Caco-2 (cell line): Measurements from ENCODE around the gene XIRP2. TPM values are rescaled to one million over a fixed set of nuclear protein-coding genes. Genes with fewer than 3 reads are reported as not detected.

Experiments
- BruUV-seq: library from RNA; stranded (reverse); fragments of 400-500 nt; replicated peaks from 2 replicates; lab custom pipeline; 2021; lab: Mats Ljungman, UMichigan
- CTCF ChIA-PET: fragments of 300-600 bp; sonication (Branson Sonifier 250); formaldehyde crosslinking; loops from one replicate; lab custom pipeline; 2022; ENCODE audit warnings: antibody characterized with exemption; lab: Charles Lee
- POLR2A ChIA-PET: fragments of 300-600 bp; sonication (Branson Sonifier 250); formaldehyde crosslinking; loops from one replicate; lab custom pipeline; 2022; ENCODE audit warnings: antibody characterized with exemption; lab: Charles Lee
- DNase-seq, 2 experiments: peaks; one replicate each; pipeline versions ENCODE4 v3.0.0 to v3.0.0-alpha.2; 2020 to 2022
- H3K27me3 ChIP-seq: replicated peaks from 2 replicates; pipeline ENCODE4 v1.6.0; 2011; ENCODE audit warnings: low read length; ENCODE audit not compliant: control insufficient read depth, insufficient read depth
- H3K36me3 ChIP-seq: 2 replicates; pipeline ENCODE4 v1.5.1; 2011; ENCODE audit warnings: low read length; ENCODE audit not compliant: control insufficient read depth, insufficient read depth
- H3K4me1 ChIP-seq: fragments of 250-450 bp; sonication (Bioruptor Pico); 2 replicates; pipeline ENCODE4 v1.5.1; 2020; ENCODE audit warnings: mild to moderate bottlenecking
- H3K4me3 ChIP-seq: 2 replicates; pipeline ENCODE4 v1.5.1; 2011; ENCODE audit warnings: low read depth, mild to moderate bottlenecking, control low read depth, low read length
- H3K9me3 ChIP-seq: fragments of 250-450 bp; sonication (Bioruptor Pico); 2 replicates; pipeline ENCODE4 v1.5.1; 2020; ENCODE audit warnings: mild to moderate bottlenecking, moderate library complexity
- H3K27ac Mint-ChIP-seq: one replicate; pipeline ENCODE4 v1.8.0; 2022; ENCODE audit warnings: mixed read lengths; ENCODE audit not compliant: unreplicated experiment
- H3K27me3 Mint-ChIP-seq: one replicate; pipeline ENCODE4 v1.8.0; 2022; ENCODE audit warnings: mixed read lengths; ENCODE audit not compliant: insufficient read depth, unreplicated experiment
- H3K36me3 Mint-ChIP-seq: one replicate; pipeline ENCODE4 v1.8.0; 2022; ENCODE audit warnings: mild to moderate bottlenecking, mixed read lengths; ENCODE audit not compliant: insufficient read depth, unreplicated experiment
- H3K4me1 Mint-ChIP-seq: one replicate; pipeline ENCODE4 v1.8.0; 2022; ENCODE audit warnings: low read depth, mixed read lengths; ENCODE audit not compliant: unreplicated experiment
- H3K4me3 Mint-ChIP-seq: one replicate; pipeline ENCODE4 v1.8.0; 2022; ENCODE audit warnings: mild to moderate bottlenecking, moderate library complexity, mixed read lengths; ENCODE audit not compliant: unreplicated experiment
- H3K9me3 Mint-ChIP-seq: one replicate; pipeline ENCODE4 v1.8.0; 2022; ENCODE audit warnings: mixed read lengths; ENCODE audit not compliant: unreplicated experiment
- intact Hi-C: fragments of 100-400 bp; cut with micrococcal nuclease; formaldehyde crosslinking; loops from one replicate; pipeline ENCODE4 v1.10.0; 2022; ENCODE audit not compliant: unreplicated experiment
- total RNA-seq: library from RNA; stranded (reverse); gene quantifications from 2 replicates; pipeline ENCODE4 v1.2.3, GENCODE V29; 2022
- TF ChIP-seq, protein P1 (sequence below), 2 experiments: fragments of 200-600 bp in 1 of 2; IDR thresholded peaks; 1 replicate in 1 of 2; 2 replicates in 1 of 2; pipeline versions ENCODE4 v1.5.1 to v1.8.0; 2011 to 2022; ENCODE audit warnings: antibody characterized with exemption in 1 of 2, control low read depth in 1 of 2, inconsistent platforms in 1 of 2, low read depth in 1 of 2, low read length in 1 of 2, mild to moderate bottlenecking in 1 of 2, moderate library complexity in 1 of 2; ENCODE audit not compliant: insufficient read depth in 1 of 2, severe bottlenecking in 1 of 2, unreplicated experiment in 1 of 2

The XIRP2 gene
- total RNA-seq, 1 experiment from 2014 or later: not detected

DNA sequence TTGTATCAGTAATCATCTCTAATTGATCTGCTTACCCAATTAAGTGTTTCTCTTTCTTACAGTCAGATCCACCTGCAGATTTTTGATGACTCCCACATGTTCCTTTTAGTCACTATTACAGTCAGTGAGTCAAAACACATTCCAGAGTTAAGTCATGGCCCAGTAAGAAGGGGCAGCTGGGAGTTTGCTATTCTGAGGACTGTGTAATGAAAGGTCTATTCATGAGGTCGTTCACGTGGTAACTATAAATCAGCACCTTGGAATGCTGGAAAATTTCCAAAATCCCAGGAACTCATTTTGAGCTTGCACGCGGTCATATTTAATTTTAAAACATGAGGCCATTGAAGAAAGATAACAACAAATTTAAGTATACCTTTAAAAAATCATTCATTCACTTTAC is 252.5 kb downstream of the XIRP2 start:
- Mint-ChIP-seq H3K36me3 (no peaks in the 10 kb centered on the region), H3K4me3 (no peak overlapping the region), H3K27ac (no peak overlapping the region), H3K27me3 (no peaks in the 10 kb centered on the region), H3K9me3 (no peaks in the 10 kb centered on the region), H3K4me1 (peaks cover 6% of the 10 kb centered on the region)
- BruUV-seq: no TSS peak
- DNase-seq: no peak
- no peaks in the 10 kb centered on the region for H3K27me3 ChIP-seq
- no peaks in the 10 kb centered on the region for H3K4me1 ChIP-seq
- H3K4me3 ChIP-seq: no peak overlapping the region
- POLR2A ChIA-PET: no interaction called here
- no peaks in the 10 kb centered on the region for H3K36me3 ChIP-seq
- intact Hi-C loops: no loop called here
- CTCF ChIA-PET: no interaction called here
- no peaks in the 10 kb centered on the region for H3K9me3 ChIP-seq
- TF ChIP-seq, protein P1, sequence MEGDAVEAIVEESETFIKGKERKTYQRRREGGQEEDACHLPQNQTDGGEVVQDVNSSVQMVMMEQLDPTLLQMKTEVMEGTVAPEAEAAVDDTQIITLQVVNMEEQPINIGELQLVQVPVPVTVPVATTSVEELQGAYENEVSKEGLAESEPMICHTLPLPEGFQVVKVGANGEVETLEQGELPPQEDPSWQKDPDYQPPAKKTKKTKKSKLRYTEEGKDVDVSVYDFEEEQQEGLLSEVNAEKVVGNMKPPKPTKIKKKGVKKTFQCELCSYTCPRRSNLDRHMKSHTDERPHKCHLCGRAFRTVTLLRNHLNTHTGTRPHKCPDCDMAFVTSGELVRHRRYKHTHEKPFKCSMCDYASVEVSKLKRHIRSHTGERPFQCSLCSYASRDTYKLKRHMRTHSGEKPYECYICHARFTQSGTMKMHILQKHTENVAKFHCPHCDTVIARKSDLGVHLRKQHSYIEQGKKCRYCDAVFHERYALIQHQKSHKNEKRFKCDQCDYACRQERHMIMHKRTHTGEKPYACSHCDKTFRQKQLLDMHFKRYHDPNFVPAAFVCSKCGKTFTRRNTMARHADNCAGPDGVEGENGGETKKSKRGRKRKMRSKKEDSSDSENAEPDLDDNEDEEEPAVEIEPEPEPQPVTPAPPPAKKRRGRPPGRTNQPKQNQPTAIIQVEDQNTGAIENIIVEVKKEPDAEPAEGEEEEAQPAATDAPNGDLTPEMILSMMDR (IDR thresholded peaks at IDR 0.05; ENCODE audit: insufficient read depth in 1 of 2, low read depth in 1 of 2, low read length in 1 of 2, severe bottlenecking in 1 of 2, unreplicated experiment in 1 of 2): no peak

DNA sequence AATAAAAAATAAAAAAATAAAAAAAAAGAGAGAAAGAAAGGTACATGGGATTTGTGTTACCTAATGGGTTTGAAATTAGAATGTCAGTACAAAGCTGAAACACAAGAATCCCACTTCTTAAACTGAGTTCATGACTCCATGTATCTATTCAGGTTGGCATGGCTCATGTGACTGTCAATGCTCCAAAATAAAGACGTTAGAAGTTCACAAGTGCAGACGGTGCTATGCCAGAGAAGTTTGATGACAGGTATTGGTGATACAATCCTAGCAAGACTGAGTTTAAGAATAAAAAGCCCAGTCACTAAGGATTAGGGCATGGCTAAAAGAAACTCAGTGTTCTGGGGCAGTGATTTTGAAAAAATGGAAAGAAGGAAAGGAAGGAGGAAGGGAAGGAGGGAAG is 254.3 kb downstream of the XIRP2 start:
- no peak overlapping the region for H3K4me3 Mint-ChIP-seq
- H3K4me1 Mint-ChIP-seq: peaks cover 6% of the 10 kb centered on the region
- no peaks in the 10 kb centered on the region for H3K27me3 Mint-ChIP-seq
- no peak overlapping the region for H3K27ac Mint-ChIP-seq
- BruUV-seq: no TSS peak
- H3K36me3 ChIP-seq: no peaks in the 10 kb centered on the region
- H3K27me3 ChIP-seq: no peaks in the 10 kb centered on the region
- intact Hi-C loops: no loop called here
- CTCF ChIA-PET: no interaction called here
- H3K4me1 ChIP-seq: peaks cover under 1% of the 10 kb centered on the region; the same call in 1 of the 2 replicates
- H3K9me3 Mint-ChIP-seq: no peaks in the 10 kb centered on the region
- TF ChIP-seq, protein P1 (IDR thresholded peaks at IDR 0.05; ENCODE audit: insufficient read depth in 1 of 2, low read depth in 1 of 2, low read length in 1 of 2, severe bottlenecking in 1 of 2, unreplicated experiment in 1 of 2): no peak
- H3K4me3 ChIP-seq: no peak overlapping the region
- H3K36me3 Mint-ChIP-seq: no peaks in the 10 kb centered on the region
- H3K9me3 ChIP-seq: no peaks in the 10 kb centered on the region
- POLR2A ChIA-PET: no interaction called here
- DNase-seq: no peak

DNA sequence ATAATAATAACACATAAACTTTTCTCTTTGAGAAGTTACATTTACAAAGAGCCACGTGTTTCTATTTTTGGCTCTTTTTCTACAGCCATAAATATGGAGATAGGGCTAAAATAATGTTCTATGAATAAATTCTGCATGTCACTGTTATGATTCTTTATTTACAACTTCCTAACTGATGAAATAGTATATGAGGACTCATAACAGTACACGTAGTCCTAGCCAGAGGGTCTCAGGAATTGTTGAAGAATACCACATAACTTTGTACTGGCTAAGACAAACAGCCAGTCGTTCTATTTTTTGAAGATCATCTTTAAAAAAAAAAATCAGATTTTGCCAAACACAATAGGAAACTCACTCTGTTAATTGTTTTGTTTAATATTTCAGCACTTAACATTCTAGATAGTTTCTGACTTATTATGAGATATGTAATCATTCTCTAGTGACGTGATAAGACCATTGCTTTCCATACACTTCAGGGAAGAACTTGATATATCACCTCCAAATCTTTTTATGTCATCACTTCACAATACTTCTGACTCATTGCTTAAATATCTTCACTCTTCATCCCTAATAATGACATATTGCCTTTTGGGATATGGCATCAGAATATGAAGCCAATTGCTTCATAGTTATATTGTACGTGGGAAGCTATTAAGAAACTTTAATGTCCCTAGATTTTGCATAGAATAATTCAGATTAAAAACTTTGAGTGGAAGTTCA is 256.1 kb downstream of the XIRP2 start:
- TF ChIP-seq, protein P1 (IDR thresholded peaks at IDR 0.05; ENCODE audit: insufficient read depth in 1 of 2, low read depth in 1 of 2, low read length in 1 of 2, severe bottlenecking in 1 of 2, unreplicated experiment in 1 of 2): no peak
- Mint-ChIP-seq H3K4me3 (no peak overlapping the region), H3K9me3 (no peaks in the 10 kb centered on the region), H3K36me3 (no peaks in the 10 kb centered on the region), H3K27me3 (no peaks in the 10 kb centered on the region), H3K27ac (no peak overlapping the region), H3K4me1 (peaks cover 6% of the 10 kb centered on the region)
- no peak overlapping the region for H3K4me3 ChIP-seq
- H3K4me1 ChIP-seq: peaks cover 3% of the 10 kb centered on the region; the same call in 1 of the 2 replicates
- CTCF ChIA-PET: no interaction called here
- no peaks in the 10 kb centered on the region for H3K36me3 ChIP-seq
- DNase-seq: no peak
- BruUV-seq: no TSS peak
- intact Hi-C loops: no loop called here
- H3K27me3 ChIP-seq: no peaks in the 10 kb centered on the region
- H3K9me3 ChIP-seq: no peaks in the 10 kb centered on the region
- POLR2A ChIA-PET: no interaction called here
